ACHN (cell line): Measurements from ENCODE around the gene CYTH1.

ENCODE experiments used
- DNase-seq: peaks from one replicate; pipeline ENCODE4 v3.0.0-alpha.2; 2015
- in situ Hi-C: cut with HindIII; loops from 2 replicates; pipeline ENCODE4 v1.10.0; 2017; ENCODE audit warnings: low sequenced_read_pairs, low pct_ligation_motif_present, low pct_unique_long_range_greater_than_20kb

CYTH1 gene

DNA sequence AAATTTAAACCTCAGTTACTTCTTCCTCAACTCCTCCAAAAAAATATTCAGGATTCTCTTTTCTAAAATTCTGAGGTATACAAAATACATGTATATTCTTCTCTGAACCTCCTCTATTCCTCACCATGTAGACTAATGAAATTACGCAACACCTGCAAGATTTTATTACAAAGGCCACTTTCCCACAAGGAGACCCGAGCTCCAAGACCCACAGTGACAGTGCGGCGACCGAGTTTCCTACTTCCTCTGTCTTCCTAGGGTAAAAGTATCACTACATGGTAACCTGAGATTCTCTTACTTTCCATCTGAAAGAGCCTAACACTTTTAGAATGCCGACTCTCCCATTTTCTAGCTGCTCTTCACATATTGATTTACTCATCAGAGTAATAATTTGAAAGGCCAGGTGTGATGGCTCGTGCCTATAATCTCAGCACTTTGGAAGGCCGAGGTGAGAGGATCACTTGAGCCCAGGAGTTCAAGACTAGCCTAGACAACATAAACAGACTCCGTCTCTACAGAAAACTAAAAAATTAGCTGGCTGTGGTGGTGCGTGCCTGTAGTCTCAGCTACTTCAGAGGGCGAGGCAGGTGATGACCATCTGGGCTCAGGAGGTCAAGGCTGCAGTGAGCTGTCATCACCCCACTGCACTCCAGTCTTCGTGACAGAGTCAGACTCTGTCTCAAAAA lies 35.7 kb downstream of the CYTH1 start:
- in situ Hi-C loops, result no loop called here
- no peak for DNase-seq

GRCh38 chr17:78745407-78746088 lies 36.5 kb downstream of the CYTH1 start:
- in situ Hi-C loops, result no loop called here
- peak; percentile 45 for DNase-seq

DNA sequence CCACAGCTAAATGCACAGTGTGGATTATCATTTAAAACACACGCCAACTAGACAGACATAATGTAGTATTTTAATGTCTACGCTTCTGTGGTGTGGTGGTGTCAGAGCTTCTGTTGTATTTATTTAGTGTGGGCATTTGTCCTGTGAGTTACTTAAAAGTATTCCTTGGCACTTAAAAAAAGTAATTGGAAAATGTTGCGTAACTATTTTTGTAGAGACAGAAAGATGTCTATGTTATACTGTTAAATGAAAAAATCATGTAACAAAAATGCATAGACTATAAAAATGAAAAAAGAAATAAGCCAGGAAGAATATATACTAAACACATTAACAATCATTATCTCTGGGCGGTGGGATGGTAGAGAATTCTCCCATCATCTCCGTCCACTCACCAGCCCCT lies 39.2 kb downstream of the CYTH1 start:
- in situ Hi-C loops, result no loop called here
- DNase-seq, result no peak

DNA sequence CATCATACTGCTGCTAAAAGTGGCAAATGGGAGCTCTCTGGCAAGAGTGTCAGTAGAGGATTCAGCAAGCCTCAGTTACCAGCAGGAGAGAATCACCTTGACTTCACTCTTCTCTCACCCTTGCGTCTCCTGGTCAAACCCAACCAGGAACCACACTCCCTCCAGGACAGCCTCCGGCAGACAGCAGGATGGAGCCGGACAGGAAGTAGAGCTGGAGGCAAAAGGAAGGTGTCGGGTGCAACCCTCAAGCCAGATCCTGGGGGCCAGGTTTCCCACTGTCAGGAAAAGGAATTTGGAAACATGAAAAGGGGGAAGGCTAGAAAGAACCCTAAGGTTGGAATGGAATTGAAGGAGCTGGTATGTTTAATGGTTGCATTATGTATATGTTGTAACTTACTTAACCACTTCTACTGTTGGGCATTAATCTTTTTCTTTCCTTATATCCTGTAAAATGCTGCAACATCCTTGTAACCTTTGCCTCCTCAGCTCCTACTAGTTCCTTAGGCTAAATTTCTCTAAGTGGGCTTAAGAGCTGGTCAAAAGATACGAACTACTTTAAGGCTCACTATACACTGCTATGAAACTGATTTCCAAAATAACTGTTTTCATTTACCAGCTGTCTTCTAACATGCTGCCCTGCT lies 40.3 kb downstream of the CYTH1 start:
- in situ Hi-C loops, result no loop called here
- DNase-seq, result no peak

DNA sequence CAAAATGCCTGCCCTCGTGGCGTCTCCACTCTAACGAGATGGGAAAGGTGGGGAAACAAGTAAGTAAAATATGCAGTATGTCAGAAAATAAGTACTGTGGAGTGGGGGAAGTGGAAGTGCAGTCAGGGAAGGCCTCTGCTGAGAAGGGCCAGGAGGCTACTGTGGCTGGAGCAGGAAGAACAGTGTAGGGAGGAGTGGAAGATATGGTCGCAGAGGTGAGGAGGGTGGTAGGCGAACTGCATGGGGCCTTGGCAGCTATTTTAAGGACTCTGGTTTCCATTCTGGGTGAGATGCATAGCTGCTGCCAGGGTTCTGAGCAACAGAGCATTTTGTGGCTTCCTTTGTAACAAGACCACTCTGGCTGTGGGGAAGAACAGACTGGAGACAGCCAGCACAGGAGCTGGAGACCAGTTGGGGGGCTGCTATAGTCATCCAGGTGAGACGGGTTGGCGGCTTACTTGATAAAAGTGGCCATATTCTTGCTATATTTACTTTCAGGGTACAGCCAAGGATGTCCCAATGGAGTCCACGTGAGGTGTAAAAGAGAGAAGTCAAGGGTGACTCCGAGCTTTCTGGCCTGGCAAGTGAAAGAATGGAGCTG lies 42.6 kb downstream of the CYTH1 start:
- no peak for DNase-seq
- in situ Hi-C loops, result no loop called here

DNA sequence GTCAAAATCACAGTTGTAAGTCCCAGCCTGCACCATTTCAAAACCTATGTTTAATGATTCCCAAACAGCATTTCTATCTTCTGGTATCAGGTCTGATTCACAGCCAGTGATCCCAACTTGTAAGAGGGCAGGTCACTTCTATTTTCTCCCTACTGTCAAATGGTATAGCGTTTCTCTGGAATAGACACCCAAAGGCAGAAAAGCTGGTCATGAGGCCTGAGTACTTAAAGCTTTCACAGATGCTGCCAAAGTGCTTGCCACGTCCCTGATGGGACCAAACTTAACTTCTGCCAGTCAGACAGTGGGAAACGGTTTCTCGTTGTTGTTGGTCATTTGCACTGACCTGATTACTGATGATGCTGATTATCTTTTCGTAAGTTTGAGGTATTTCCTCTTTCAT lies 43.4 kb downstream of the CYTH1 start:
- in situ Hi-C loops, result no loop called here
- no peak for DNase-seq

- in situ Hi-C loops, result no loop called here
Observed at GRCh38 chr17:78738278-78738677, 43.8 kb downstream of the CYTH1 start.

GRCh38 chr17:78737332-78737731 lies 44.7 kb downstream of the CYTH1 start:
- in situ Hi-C loops, result no loop called here
- peak; percentile 69 for DNase-seq

More at GRCh38 chr17:78738278-78738677, 43.8 kb downstream of the CYTH1 start:
- DNase-seq, result no peak

GRCh38 chr17:78736526-78737079 lies 45.5 kb downstream of the CYTH1 start:
- in situ Hi-C loops, result no loop called here
- peak; percentile 89 for DNase-seq

DNA sequence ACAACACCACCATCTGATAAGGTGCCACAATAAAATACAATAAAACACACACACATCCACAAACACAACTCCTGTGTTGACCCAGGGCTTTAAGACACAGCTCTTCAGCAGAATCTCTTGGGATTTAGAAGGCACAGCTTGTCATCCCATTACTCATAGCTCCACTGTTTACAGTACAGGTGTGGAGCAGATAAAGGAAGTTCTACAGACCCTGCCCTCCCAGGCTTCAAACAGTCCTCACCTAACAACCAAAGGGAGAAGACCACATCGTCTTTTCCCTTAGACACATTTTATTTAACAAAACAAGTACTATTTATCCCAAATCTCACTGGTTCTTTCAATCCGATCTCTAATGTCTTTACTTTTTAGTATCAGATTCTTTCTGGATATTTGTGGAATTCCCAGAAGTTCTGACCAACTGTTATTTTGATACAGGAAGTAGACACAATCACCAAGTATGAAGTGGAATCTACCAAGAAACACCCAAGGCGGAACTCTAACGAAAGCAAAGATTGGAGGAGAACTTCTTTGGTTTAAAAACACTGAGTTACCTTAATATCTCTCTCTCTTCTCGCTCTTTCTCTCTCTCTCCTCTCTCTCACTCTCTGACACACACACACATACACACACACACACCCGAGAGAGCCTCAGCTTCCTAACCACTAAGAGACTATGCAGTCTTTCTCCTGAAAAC lies 46.1 kb downstream of the CYTH1 start:
- in situ Hi-C loops, result no loop called here
- peak; percentile 30 for DNase-seq

- in situ Hi-C loops, result no loop called here
- no peak for DNase-seq
Observed at GRCh38 chr17:78734793-78735641, 47.1 kb downstream of the CYTH1 start.

DNA sequence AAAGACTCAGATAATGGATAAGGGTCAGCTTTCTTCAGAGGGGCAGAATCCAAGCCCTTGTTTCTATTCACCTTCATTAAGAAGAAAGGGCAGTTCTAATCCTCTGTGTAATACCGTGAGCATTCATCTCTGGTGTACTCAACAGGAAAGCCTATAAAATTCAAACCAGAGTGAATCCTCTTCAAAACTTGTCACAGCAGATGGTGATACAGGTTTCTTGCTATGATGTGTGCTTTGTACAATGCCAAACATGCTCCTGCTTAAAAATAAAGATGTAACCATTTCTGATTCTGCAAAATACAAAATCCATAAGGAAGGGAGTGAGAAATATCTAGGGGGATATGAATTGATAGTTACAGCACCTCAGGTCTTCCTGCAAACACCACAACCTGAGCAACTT lies 49.7 kb downstream of the CYTH1 start:
- in situ Hi-C loops, result no loop called here
- DNase-seq, result no peak

GRCh38 chr17:78731904-78732303 lies 50.2 kb downstream of the CYTH1 start:
- in situ Hi-C loops, result no loop called here
- DNase-seq, result no peak

- no peak for DNase-seq
- in situ Hi-C loops, result no loop called here
Observed at GRCh38 chr17:78729641-78730040, 52.4 kb downstream of the CYTH1 start.

DNA sequence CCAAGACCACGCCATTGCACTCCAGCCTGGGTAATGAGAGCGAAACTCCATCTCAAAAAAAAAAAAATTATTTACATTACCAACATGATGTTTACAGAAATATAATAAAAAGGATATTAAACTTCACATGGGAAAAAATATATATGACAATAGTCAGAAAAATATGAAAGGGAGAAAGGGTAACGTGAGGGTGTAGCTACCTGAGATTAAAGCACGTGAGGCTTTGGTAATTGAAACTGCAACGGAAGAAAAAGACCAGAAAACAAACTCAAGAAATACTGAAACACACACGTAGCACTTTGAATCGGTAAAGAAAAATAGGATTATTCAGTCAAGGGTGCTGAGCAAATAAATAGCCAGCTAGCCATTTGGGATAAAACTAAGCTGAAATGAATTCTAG lies 53.6 kb downstream of the CYTH1 start:
- no peak for DNase-seq
- in situ Hi-C loops, result no loop called here

GRCh38 chr17:78727476-78728229 lies 54.4 kb downstream of the CYTH1 start:
- no peak for DNase-seq
- in situ Hi-C loops, result no loop called here

DNA sequence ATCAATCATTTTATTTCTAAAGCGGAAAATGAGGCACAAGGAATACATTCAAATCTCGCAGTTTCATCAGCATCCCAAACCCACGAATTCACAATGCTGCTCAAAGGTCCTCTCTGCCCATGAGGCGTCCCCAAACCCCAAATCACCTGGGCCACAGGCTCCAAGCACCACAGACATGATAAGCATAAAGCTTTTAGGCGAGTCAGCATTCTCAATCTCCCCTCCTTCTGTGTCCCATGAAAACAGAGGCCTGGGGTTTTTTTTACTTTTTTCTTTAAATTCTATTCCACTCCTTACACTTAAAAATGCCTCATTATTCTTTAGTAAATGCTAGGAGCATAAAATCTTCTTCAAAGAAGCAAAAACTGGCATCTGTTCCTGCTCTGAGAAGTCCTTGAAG lies 55.0 kb downstream of the CYTH1 start:
- DNase-seq, result no peak
- in situ Hi-C loops, result no loop called here
